H9 (cell line): ENCODE measurements around the gene SLC51B. TPM values are rescaled to one million over a fixed set of nuclear protein-coding genes. Genes with fewer than 3 reads are reported as not detected.

Source experiments
- DNase-seq: peaks from one replicate; pipeline ENCODE4 v3.0.0-alpha.2; 2017
- H2AFZ ChIP-seq: one replicate; pipeline ENCODE4 v1.6.1; 2013; ENCODE audit warnings: mild to moderate bottlenecking, low read length, control low read depth, moderate library complexity
- H2AK5ac ChIP-seq: 2 replicates; pipeline ENCODE4 v1.6.1; 2013; ENCODE audit warnings: low read length, control low read depth, mixed read lengths; ENCODE audit not compliant: insufficient read length
- H2BK120ac ChIP-seq: one replicate; pipeline ENCODE4 v1.6.1; 2013; ENCODE audit warnings: low read depth, mild to moderate bottlenecking, low read length, control low read depth, inconsistent platforms; ENCODE audit not compliant: poor library complexity, severe bottlenecking
- H2BK12ac ChIP-seq: 2 replicates; pipeline ENCODE4 v1.6.1; 2013; ENCODE audit warnings: low read length, control low read depth, mixed read lengths, low read depth; ENCODE audit not compliant: insufficient read length
- H2BK15ac ChIP-seq: 2 replicates; pipeline ENCODE4 v1.6.1; 2013; ENCODE audit warnings: low read depth, low read length, control low read depth
- H2BK20ac ChIP-seq: one replicate; pipeline ENCODE4 v1.6.1; 2013; ENCODE audit warnings: low read depth, mild to moderate bottlenecking, low read length, control low read depth, inconsistent platforms; ENCODE audit not compliant: poor library complexity, severe bottlenecking
- H2BK5ac ChIP-seq: 2 replicates; pipeline ENCODE4 v1.6.1; 2013; ENCODE audit warnings: low read length, control low read depth, mixed read lengths; ENCODE audit not compliant: insufficient read length
- H3K14ac ChIP-seq: 2 replicates; pipeline ENCODE4 v1.6.1; 2013; ENCODE audit warnings: low read length, control low read depth; ENCODE audit not compliant: insufficient read depth
- H3K18ac ChIP-seq: 2 replicates; pipeline ENCODE4 v1.6.1; 2013; ENCODE audit warnings: low read depth, mild to moderate bottlenecking, mixed read lengths, low read length, control low read depth; ENCODE audit not compliant: insufficient read length
- H3K23ac ChIP-seq: 2 replicates; pipeline ENCODE4 v1.6.1; 2013; ENCODE audit warnings: low read length, control low read depth, mixed read lengths, low read depth; ENCODE audit not compliant: insufficient read length
- H3K23me2 ChIP-seq: 2 replicates; pipeline ENCODE4 v1.6.1; 2013; ENCODE audit warnings: low read depth, mild to moderate bottlenecking, mixed read lengths, low read length, control low read depth; ENCODE audit not compliant: insufficient read length, poor library complexity, severe bottlenecking
- H3K27ac ChIP-seq: 2 replicates; pipeline ENCODE4 v1.5.1; 2013; ENCODE audit warnings: low read length, control low read depth, mixed read lengths, low read depth; ENCODE audit not compliant: insufficient read length
- H3K27me3 ChIP-seq: 2 replicates; pipeline ENCODE4 v1.6.1; 2013; ENCODE audit warnings: low read length, control low read depth, inconsistent platforms; ENCODE audit not compliant: insufficient read depth
- H3K4ac ChIP-seq: 2 replicates; pipeline ENCODE4 v1.6.1; 2013; ENCODE audit warnings: low read depth, mild to moderate bottlenecking, control low read depth, inconsistent platforms, low read length, moderate library complexity
- H3K4me1 ChIP-seq: 2 replicates; pipeline ENCODE4 v1.6.1; 2013; ENCODE audit warnings: low read length, control low read depth, inconsistent platforms; ENCODE audit not compliant: insufficient read depth
- H3K4me2 ChIP-seq: 2 replicates; pipeline ENCODE4 v1.6.1; 2013; ENCODE audit warnings: low read length, control low read depth, mixed read lengths; ENCODE audit not compliant: insufficient read length, insufficient read depth
- H3K56ac ChIP-seq: 2 replicates; pipeline ENCODE4 v1.6.1; 2013; ENCODE audit warnings: low read depth, mild to moderate bottlenecking, mixed read lengths, low read length, control low read depth; ENCODE audit not compliant: insufficient read length
- H3K79me1 ChIP-seq: 2 replicates; pipeline ENCODE4 v1.6.1; 2013; ENCODE audit warnings: low read depth, mild to moderate bottlenecking, moderate library complexity, low read length, control low read depth, inconsistent platforms; ENCODE audit not compliant: insufficient read depth, poor library complexity, severe bottlenecking
- H3K79me2 ChIP-seq: 2 replicates; pipeline ENCODE4 v1.6.1; 2013; ENCODE audit warnings: low read length, control low read depth, inconsistent platforms; ENCODE audit not compliant: insufficient read depth
- H3K9ac ChIP-seq: 2 replicates; pipeline ENCODE4 v1.6.1; 2013; ENCODE audit warnings: low read length, control low read depth, mixed read lengths; ENCODE audit not compliant: insufficient read length; ENCODE audit errors: extremely low read depth
- H3K9me3 ChIP-seq: one replicate; pipeline ENCODE4 v1.6.1; 2013; ENCODE audit warnings: low read depth, low read length, inconsistent platforms; ENCODE audit not compliant: control insufficient read depth
- H3T11ph ChIP-seq: one replicate; pipeline ENCODE4 v1.6.1; 2013; ENCODE audit warnings: mild to moderate bottlenecking, low read length, control low read depth, inconsistent platforms
- H4K20me1 ChIP-seq: one replicate; pipeline ENCODE4 v1.6.1; 2013; ENCODE audit not compliant: control insufficient read depth, insufficient read length, insufficient read depth
- H4K5ac ChIP-seq: 2 replicates; pipeline ENCODE4 v1.6.1; 2013; ENCODE audit warnings: low read depth, mild to moderate bottlenecking, mixed read lengths, low read length, control low read depth; ENCODE audit not compliant: insufficient read length
- H4K8ac ChIP-seq: replicated peaks from 2 replicates; pipeline ENCODE4 v1.6.1; 2013; ENCODE audit warnings: low read length, control low read depth, mixed read lengths, low read depth; ENCODE audit not compliant: insufficient read length
- H4K91ac ChIP-seq: 2 replicates; pipeline ENCODE4 v1.6.1; 2013; ENCODE audit warnings: low read depth, mild to moderate bottlenecking, moderate library complexity, mixed read lengths, low read length, control low read depth; ENCODE audit not compliant: insufficient read length
- H3K27ac Mint-ChIP-seq, 3 experiments: 2 replicates in 2 of 3; 3 replicates in 1 of 3; pipeline ENCODE4 v1.8.0; 2020 to 2021; ENCODE audit warnings: mixed read lengths in 3 of 3, mild to moderate bottlenecking in 1 of 3, moderate library complexity in 1 of 3
- H3K27me3 Mint-ChIP-seq: 2 replicates; pipeline ENCODE4 v1.8.0; 2021; ENCODE audit warnings: low read depth, mild to moderate bottlenecking, moderate library complexity, mixed read lengths
- H3K36me3 Mint-ChIP-seq, 3 experiments: 2 replicates in 2 of 3; 3 replicates in 1 of 3; pipeline ENCODE4 v1.8.0; 2020 to 2021; ENCODE audit warnings: low read depth in 3 of 3, mixed read lengths in 3 of 3; ENCODE audit not compliant: insufficient read depth in 1 of 3
- H3K4me1 Mint-ChIP-seq, 2 experiments: 2 replicates each; pipeline ENCODE4 v1.8.0; 2020; ENCODE audit warnings: mixed read lengths in 2 of 2
- H3K4me3 Mint-ChIP-seq, 2 experiments: 2 replicates in 1 of 2; 3 replicates in 1 of 2; pipeline ENCODE4 v1.8.0; 2020 to 2021; ENCODE audit warnings: mild to moderate bottlenecking in 2 of 2, mixed read lengths in 2 of 2, moderate library complexity in 1 of 2
- H3K9me3 Mint-ChIP-seq, 2 experiments: 2 replicates in 1 of 2; 3 replicates in 1 of 2; pipeline ENCODE4 v1.8.0; 2020; ENCODE audit warnings: mild to moderate bottlenecking in 2 of 2, mixed read lengths in 2 of 2, moderate library complexity in 1 of 2
- CTCF ChIP-seq: fragments of 200-600 bp; sonication (generic); conservative IDR thresholded peaks from 3 replicates; pipeline ENCODE4 v1.8.0; 2021; ENCODE audit warnings: antibody characterized with exemption, mild to moderate bottlenecking
- WGBS: extraction: QIAGEN DNeasy Blood & Tissue Kit; methylation state at CpG from one replicate; pipeline ENCODE4 v1.1.7; 2013; ENCODE audit warnings: missing lambda C conversion rate, low lambda C conversion rate, mixed read lengths; ENCODE audit not compliant: insufficient read length; ENCODE audit errors: extremely low coverage; 5-methylcytosine and 5-hydroxymethylcytosine counted together
- total RNA-seq: library from RNA; stranded (reverse); gene quantifications from 2 replicates; pipeline ENCODE4 v1.2.1, GENCODE V29; 2021

Gene SLC51B
- total RNA-seq, 1 experiment from 2014 or later, result not detected

GRCh38 chr15:65089206-65089824 lies 44.1 kb downstream of the SLC51B start:
- no peak for TF ChIP-seq CTCF
- Histone ChIP-seq H2BK120ac (no peak overlapping the region), H3K4me1 (peaks cover 3% of the 10 kb centered on the region; the same call in 1 of the 2 replicates), H3K14ac (no peak overlapping the region; the same call in 1 of the 2 replicates), H3K18ac (no peak overlapping the region), H3K27me3 (no peaks in the 10 kb centered on the region), H3K23me2 (no peaks in the 10 kb centered on the region), H4K8ac (no peak overlapping the region), H2BK20ac (no peak overlapping the region), H2AFZ (no peak overlapping the region), H4K5ac (no peak overlapping the region), H3K23ac (no peak overlapping the region), H2BK5ac (no peak overlapping the region), H3K27ac (no peak overlapping the region), H4K20me1 (no peaks in the 10 kb centered on the region), H4K91ac (no peak overlapping the region), H3T11ph (no peak overlapping the region), H3K4ac (no peak overlapping the region), H3K9me3 (no peaks in the 10 kb centered on the region), H3K79me2 (no peaks in the 10 kb centered on the region), H3K56ac (no peak overlapping the region), H3K4me2 (no peak overlapping the region), H2BK15ac (no peak overlapping the region), H3K79me1 (no peaks in the 10 kb centered on the region), H2AK5ac (no peak overlapping the region), H3K9ac (no peak overlapping the region), H2BK12ac (no peak overlapping the region)
- Mint-ChIP-seq H3K4me1 (peaks cover 42 to 50% of the 10 kb centered on the region in 2 experiments), H3K4me3 (no peak overlapping the region), H3K36me3 (no peaks in the 10 kb centered on the region), H3K27me3 (peaks cover 5% of the 10 kb centered on the region), H3K27ac (no peak overlapping the region), H3K9me3 (no peaks in the 10 kb centered on the region; a peak in 1 of 5 replicates)
- DNase-seq, result no peak
- WGBS, result no CpG with 5 or more reads among the region's 5 CpGs
